CD14-positive monocyte (primary cell): Measurements from ENCODE around the gene ANGPTL4. TPM values are rescaled to one million over a fixed set of nuclear protein-coding genes. Genes with fewer than 3 reads are reported as not detected.
"Not testable (repeated sequence)": the region's sequence is repeated elsewhere in the genome, so short reads cannot be mapped to it uniquely, and the experiment has no call there.

Experiments used
- DNase-seq, 3 donors: peaks; one replicate each; pipeline ENCODE4 v3.0.0-alpha.2; 2011 to 2022
- H2AFZ ChIP-seq: 2 replicates; pipeline ENCODE4 v1.6.0; 2012; ENCODE audit warnings: mild to moderate bottlenecking, low read depth, low read length, inconsistent platforms; ENCODE audit not compliant: insufficient read depth, poor library complexity, severe bottlenecking
- H3K27ac ChIP-seq, 2 donors: 1 replicate in 1 of 2; 2 replicates in 1 of 2; pipeline ENCODE4 v1.5.1; 2012 to 2013; ENCODE audit warnings: low read length in 2 of 2, control low read depth in 1 of 2, inconsistent platforms in 1 of 2, low read depth in 1 of 2, mild to moderate bottlenecking in 1 of 2
- H3K27me3 ChIP-seq, 2 donors: one replicate each; pipeline versions ENCODE4 v1.6.0 to v1.6.1; 2011 to 2013; ENCODE audit warnings: low read length in 2 of 2; ENCODE audit not compliant: control insufficient read depth in 2 of 2, insufficient read depth in 2 of 2
- H3K36me3 ChIP-seq, 2 donors: replicated peaks in 1 of 2; 1 replicate in 1 of 2; 2 replicates in 1 of 2; pipeline versions ENCODE4 v1.5.1 to v1.6.1; 2012 to 2013; ENCODE audit warnings: low read length in 2 of 2, control low read depth in 1 of 2, inconsistent platforms in 1 of 2, mild to moderate bottlenecking in 1 of 2; ENCODE audit not compliant: insufficient read depth in 2 of 2, control insufficient read depth in 1 of 2
- H3K4me1 ChIP-seq, 2 donors: 1 replicate in 1 of 2; 2 replicates in 1 of 2; pipeline versions ENCODE4 v1.5.1 to v1.6.1; 2012 to 2013; ENCODE audit warnings: low read length in 2 of 2, control low read depth in 1 of 2, inconsistent platforms in 1 of 2, mild to moderate bottlenecking in 1 of 2, moderate library complexity in 1 of 2; ENCODE audit not compliant: insufficient read depth in 2 of 2, control insufficient read depth in 1 of 2
- H3K4me2 ChIP-seq: replicated peaks from 2 replicates; pipeline ENCODE3; 2012; ENCODE audit warnings: low read length, moderate library complexity, mild to moderate bottlenecking; ENCODE audit not compliant: poor library complexity, severe bottlenecking; ENCODE audit errors: extremely low read depth
- H3K4me3 ChIP-seq, 3 experiments: fragments of 200-600 bp in 1 of 3; sonication (generic) in 1 of 3; replicated peaks in 1 of 3; 1 replicate in 2 of 3; 2 replicates in 1 of 3; pipeline ENCODE4 v1.5.1; 2011 to 2013; ENCODE audit warnings: low read length in 3 of 3, mild to moderate bottlenecking in 3 of 3, control low read depth in 2 of 3, low read depth in 2 of 3, inconsistent platforms in 1 of 3, moderate library complexity in 1 of 3
- H3K79me2 ChIP-seq: 2 replicates; pipeline ENCODE4 v1.6.0; 2012; ENCODE audit warnings: mild to moderate bottlenecking, control low read depth, inconsistent platforms, low read length, moderate library complexity; ENCODE audit not compliant: insufficient read depth
- H3K9ac ChIP-seq: 2 replicates; pipeline ENCODE4 v1.6.0; 2017; ENCODE audit warnings: low read length, mild to moderate bottlenecking; ENCODE audit not compliant: insufficient read depth, poor library complexity, severe bottlenecking
- H3K9me3 ChIP-seq, 2 donors: replicated peaks in 1 of 2; 1 replicate in 1 of 2; 2 replicates in 1 of 2; pipeline versions ENCODE4 v1.5.1 to v1.6.1; 2012 to 2013; ENCODE audit warnings: low read length in 2 of 2, control low read depth in 1 of 2; ENCODE audit not compliant: control insufficient read depth in 1 of 2, insufficient read depth in 1 of 2
- H4K20me1 ChIP-seq: 2 replicates; pipeline ENCODE4 v1.6.0; 2012; ENCODE audit warnings: mild to moderate bottlenecking, low read length, control low read depth, moderate library complexity; ENCODE audit not compliant: insufficient read depth
- H3K27ac Mint-ChIP-seq, 7 donors: one replicate each; pipeline ENCODE4 v1.8.0; 2020; ENCODE audit warnings: mild to moderate bottlenecking in 7 of 7, mixed read lengths in 7 of 7, moderate library complexity in 6 of 7, inconsistent platforms in 2 of 7
- H3K27me3 Mint-ChIP-seq, 3 donors: one replicate each; pipeline ENCODE4 v1.8.0; 2021 to 2022; ENCODE audit warnings: low read depth in 3 of 3, mild to moderate bottlenecking in 3 of 3, mixed read lengths in 3 of 3, moderate library complexity in 3 of 3, inconsistent platforms in 1 of 3
- H3K36me3 Mint-ChIP-seq, 2 donors: one replicate each; pipeline ENCODE4 v1.8.0; 2020; ENCODE audit warnings: mixed read lengths in 2 of 2, inconsistent platforms in 1 of 2, mild to moderate bottlenecking in 1 of 2
- H3K4me1 Mint-ChIP-seq: one replicate; pipeline ENCODE4 v1.8.0; 2020; ENCODE audit warnings: mild to moderate bottlenecking, mixed read lengths
- H3K4me3 Mint-ChIP-seq, 2 donors: one replicate each; pipeline ENCODE4 v1.8.0; 2020; ENCODE audit warnings: mild to moderate bottlenecking in 2 of 2, mixed read lengths in 2 of 2, moderate library complexity in 1 of 2
- H3K9me3 Mint-ChIP-seq, 7 donors: one replicate each; pipeline ENCODE4 v1.8.0; 2020 to 2022; ENCODE audit warnings: mixed read lengths in 7 of 7, mild to moderate bottlenecking in 6 of 7, moderate library complexity in 6 of 7, inconsistent platforms in 2 of 7
- WGBS: methylation state at CpG from one replicate; pipeline ENCODE4 v1.1.5; 2013; ENCODE audit warnings: missing lambda C conversion rate; ENCODE audit not compliant: insufficient coverage; 5-methylcytosine and 5-hydroxymethylcytosine counted together
- intact Hi-C, 2 donors: fragments of 100-400 bp; cut with micrococcal nuclease; formaldehyde crosslinking; loops; one replicate each; pipeline versions ENCODE4 v1.15.0 to v1.15.1; 2023
- polyA plus RNA-seq, 3 donors: library from polyadenylated mRNA; depleted of rRNA in 1 of 3; unstranded in 2 of 3; stranded (reverse) in 1 of 3; fragments of 300-500 nt in 2 of 3; fragments of >200 nt in 1 of 3; fragmentation: Illumina TruSeq in 2 of 3; gene quantifications; 1 replicate in 2 of 3; 2 replicates in 1 of 3; pipeline ENCODE4 v1.2.3, GENCODE V29; 2012 to 2021
- TF ChIP-seq, protein P1 (sequence below): fragments of 200-600 bp; IDR thresholded peaks from one replicate; pipeline ENCODE4 v1.8.0; 2022; ENCODE audit warnings: antibody characterized with exemption, mild to moderate bottlenecking

The ANGPTL4 gene
- polyA plus RNA-seq, 3 donors = not detected

- intact Hi-C loops = loop anchor here in 1 of 2 donors (10.0 kb wide), 1 partner anchor 223 kb away; the partner anchor contains the start of gene MYO1F
- WGBS = no CpG with 5 or more reads among the region's 10 CpGs
- TF ChIP-seq, protein P1, sequence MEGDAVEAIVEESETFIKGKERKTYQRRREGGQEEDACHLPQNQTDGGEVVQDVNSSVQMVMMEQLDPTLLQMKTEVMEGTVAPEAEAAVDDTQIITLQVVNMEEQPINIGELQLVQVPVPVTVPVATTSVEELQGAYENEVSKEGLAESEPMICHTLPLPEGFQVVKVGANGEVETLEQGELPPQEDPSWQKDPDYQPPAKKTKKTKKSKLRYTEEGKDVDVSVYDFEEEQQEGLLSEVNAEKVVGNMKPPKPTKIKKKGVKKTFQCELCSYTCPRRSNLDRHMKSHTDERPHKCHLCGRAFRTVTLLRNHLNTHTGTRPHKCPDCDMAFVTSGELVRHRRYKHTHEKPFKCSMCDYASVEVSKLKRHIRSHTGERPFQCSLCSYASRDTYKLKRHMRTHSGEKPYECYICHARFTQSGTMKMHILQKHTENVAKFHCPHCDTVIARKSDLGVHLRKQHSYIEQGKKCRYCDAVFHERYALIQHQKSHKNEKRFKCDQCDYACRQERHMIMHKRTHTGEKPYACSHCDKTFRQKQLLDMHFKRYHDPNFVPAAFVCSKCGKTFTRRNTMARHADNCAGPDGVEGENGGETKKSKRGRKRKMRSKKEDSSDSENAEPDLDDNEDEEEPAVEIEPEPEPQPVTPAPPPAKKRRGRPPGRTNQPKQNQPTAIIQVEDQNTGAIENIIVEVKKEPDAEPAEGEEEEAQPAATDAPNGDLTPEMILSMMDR = no peak
- H3K4me3 ChIP-seq = no peak overlapping the region
- Mint-ChIP-seq H3K27ac (no peak overlapping the region), H3K36me3 (no peaks in the 10 kb centered on the region), H3K4me1 (peaks cover 15% of the 10 kb centered on the region), H3K9me3 (peaks cover 0 to 4% (median 0%) of the 10 kb centered on the region in 7 donors), H3K27me3 (peaks cover 33 to 48% (median 35%) of the 10 kb centered on the region in 3 donors), H3K4me3 (peak overlapping the region in 1 of 2 donors; percentile 49)
- no peaks in the 10 kb centered on the region for H3K79me2 ChIP-seq
- H3K27me3 ChIP-seq = peaks cover 2 to 10% of the 10 kb centered on the region in 2 donors
- H3K4me1 ChIP-seq = peaks cover 4 to 5% of the 10 kb centered on the region in 2 donors
- no peak for DNase-seq
- H3K9me3 ChIP-seq = no peaks in the 10 kb centered on the region
- H4K20me1 ChIP-seq = no peaks in the 10 kb centered on the region
- no peak overlapping the region for H3K9ac ChIP-seq
- H2AFZ ChIP-seq = no peak overlapping the region
- H3K36me3 ChIP-seq = no peaks in the 10 kb centered on the region
- no peak overlapping the region for H3K27ac ChIP-seq
- H3K4me2 ChIP-seq = no peak overlapping the region
Observed at GRCh38 chr19:8352134-8352827, 11.7 kb upstream of the ANGPTL4 start.

GRCh38 chr19:8352845-8353244 lies 11.1 kb upstream of the ANGPTL4 start:
- not testable (repeated sequence) for H4K20me1 ChIP-seq, H3K4me1 ChIP-seq, H3K4me3 Mint-ChIP-seq, H3K36me3 Mint-ChIP-seq, H3K9me3 Mint-ChIP-seq, H3K4me3 ChIP-seq, H3K9ac ChIP-seq, H3K36me3 ChIP-seq, H2AFZ ChIP-seq, H3K9me3 ChIP-seq, H3K79me2 ChIP-seq, H3K4me2 ChIP-seq, DNase-seq, H3K27ac ChIP-seq
- Mint-ChIP-seq H3K27me3 (peaks cover 31 to 43% (median 35%) of the 10 kb centered on the region in 3 donors), H3K27ac (peak overlapping the region in 1 of 7 donors; percentile 46), H3K4me1 (peaks cover 15% of the 10 kb centered on the region)
- peaks cover 2 to 10% of the 10 kb centered on the region in 2 donors for H3K27me3 ChIP-seq
- WGBS = 88% methylated on average over 4 of the region's 5 CpGs
- intact Hi-C loops = loop anchor here in 1 of 2 donors (10.0 kb wide), 1 partner anchor 222 kb away; the partner anchor contains the start of gene MYO1F
